IMR-90 (cell line): Measurements from ENCODE around the gene PRXL2B. TPM values are rescaled to one million over a fixed set of nuclear protein-coding genes. Genes with fewer than 3 reads are reported as not detected.

ENCODE experiments used
- ATAC-seq: fragments of 200-7000 bp; cut with Tn5 transposase; 2 replicates; pipeline ENCODE4 v1.9.1; 2020; ENCODE audit warnings: low read depth, mild to moderate bottlenecking, moderate library complexity
- BruUV-seq: library from RNA; stranded (reverse); fragments of 400-500 nt; replicated peaks from 2 replicates; lab custom pipeline; 2021; lab: Mats Ljungman, UMichigan
- CTCF ChIA-PET: fragments of 300-600 bp; formaldehyde crosslinking; extraction: SDS; loops from one replicate; lab custom pipeline; 2021; ENCODE audit warnings: antibody characterized with exemption; lab: Yijun Ruan, JAX
- POLR2A ChIA-PET: fragments of 300-600 bp; sonication (Branson Sonifier 250); formaldehyde crosslinking; loops from one replicate; lab custom pipeline; 2022; ENCODE audit warnings: antibody characterized with exemption; ENCODE audit not compliant: unreplicated experiment; lab: Charles Lee
- DNase-seq: peaks from one replicate; pipeline ENCODE4 v3.0.0; 2013
- H2AFZ ChIP-seq: replicated peaks from 2 replicates; pipeline ENCODE3; 2013; ENCODE audit warnings: low read length, mild to moderate bottlenecking; ENCODE audit not compliant: poor library complexity
- H2AK5ac ChIP-seq: 2 replicates; pipeline ENCODE4 v1.6.1; 2013; ENCODE audit warnings: low read depth, low read length, inconsistent platforms
- H2AK9ac ChIP-seq: replicated peaks from 2 replicates; pipeline ENCODE3; 2013; ENCODE audit warnings: mild to moderate bottlenecking, low read depth, low read length, moderate library complexity; ENCODE audit not compliant: poor library complexity
- H2BK120ac ChIP-seq: 2 replicates; pipeline ENCODE4 v1.6.1; 2013; ENCODE audit warnings: low read depth, low read length, inconsistent platforms
- H2BK15ac ChIP-seq: 3 replicates; pipeline ENCODE4 v1.6.1; 2013; ENCODE audit warnings: low read depth, low read length, inconsistent platforms
- H2BK20ac ChIP-seq: 2 replicates; pipeline ENCODE4 v1.6.1; 2013; ENCODE audit warnings: low read depth, mild to moderate bottlenecking, inconsistent platforms, low read length, moderate library complexity
- H2BK5ac ChIP-seq: 2 replicates; pipeline ENCODE4 v1.6.1; 2013; ENCODE audit warnings: mild to moderate bottlenecking, low read depth, low read length, inconsistent platforms; ENCODE audit not compliant: poor library complexity, severe bottlenecking
- H3K14ac ChIP-seq: replicated peaks from 2 replicates; pipeline ENCODE4 v1.6.1; 2013; ENCODE audit warnings: low read depth, low read length, inconsistent platforms
- H3K18ac ChIP-seq: 2 replicates; pipeline ENCODE4 v1.6.1; 2013; ENCODE audit warnings: low read depth, low read length, control low read depth
- H3K23ac ChIP-seq: 2 replicates; pipeline ENCODE4 v1.6.1; 2013; ENCODE audit warnings: low read depth, low read length, inconsistent platforms
- H3K27ac ChIP-seq: 2 replicates; pipeline ENCODE4 v1.5.1; 2013; ENCODE audit warnings: mild to moderate bottlenecking, control low read depth, low read length; ENCODE audit not compliant: insufficient read depth
- H3K27me3 ChIP-seq: 2 replicates; pipeline ENCODE4 v1.6.1; 2013; ENCODE audit warnings: low read length; ENCODE audit not compliant: control insufficient read depth, insufficient read depth
- H3K36me3 ChIP-seq: 2 replicates; pipeline ENCODE4 v1.6.1; 2013; ENCODE audit warnings: low read length, mixed read lengths; ENCODE audit not compliant: control insufficient read depth, insufficient read depth
- H3K4ac ChIP-seq: 2 replicates; pipeline ENCODE4 v1.6.1; 2013; ENCODE audit warnings: low read depth, low read length, inconsistent platforms
- H3K4me1 ChIP-seq: 2 replicates; pipeline ENCODE4 v1.6.1; 2013; ENCODE audit warnings: low read length, mixed read lengths; ENCODE audit not compliant: control insufficient read depth, insufficient read depth
- H3K4me2 ChIP-seq: 2 replicates; pipeline ENCODE4 v1.6.1; 2013; ENCODE audit warnings: low read depth, mild to moderate bottlenecking, control low read depth, low read length, moderate library complexity
- H3K4me3 ChIP-seq: 2 replicates; pipeline ENCODE4 v1.5.1; 2013; ENCODE audit warnings: low read depth, mild to moderate bottlenecking, control low read depth, low read length, moderate library complexity; ENCODE audit not compliant: insufficient read depth
- H3K56ac ChIP-seq: 2 replicates; pipeline ENCODE4 v1.6.1; 2013; ENCODE audit warnings: low read length, inconsistent platforms; ENCODE audit not compliant: insufficient read depth; ENCODE audit errors: extremely low read depth
- H3K79me1 ChIP-seq, 2 experiments: 2 replicates each; pipeline ENCODE4 v1.6.1; 2013; ENCODE audit warnings: low read length in 2 of 2, inconsistent platforms in 1 of 2, low read depth in 1 of 2
- H3K9ac ChIP-seq: 2 replicates; pipeline ENCODE4 v1.6.1; 2013; ENCODE audit warnings: low read depth, low read length, control low read depth
- H3K9me1 ChIP-seq: 2 replicates; pipeline ENCODE4 v1.6.1; 2013; ENCODE audit warnings: low read length, inconsistent platforms; ENCODE audit not compliant: insufficient read depth
- H3K9me3 ChIP-seq: 2 replicates; pipeline ENCODE4 v1.6.1; 2013; ENCODE audit warnings: low read length; ENCODE audit not compliant: control insufficient read depth, insufficient read depth
- H4K20me1 ChIP-seq: 2 replicates; pipeline ENCODE4 v1.6.1; 2013; ENCODE audit warnings: low read length, inconsistent platforms; ENCODE audit not compliant: insufficient read depth
- H4K5ac ChIP-seq: 2 replicates; pipeline ENCODE4 v1.6.1; 2013; ENCODE audit warnings: mild to moderate bottlenecking, low read depth, low read length, control low read depth
- H4K8ac ChIP-seq, 2 experiments: 2 replicates each; pipeline ENCODE4 v1.6.1; 2013; ENCODE audit warnings: low read depth in 2 of 2, low read length in 2 of 2, control low read depth in 1 of 2, inconsistent platforms in 1 of 2
- H4K91ac ChIP-seq: 2 replicates; pipeline ENCODE4 v1.6.1; 2013; ENCODE audit warnings: low read depth, low read length, inconsistent platforms; ENCODE audit not compliant: insufficient read depth
- BHLHE40 ChIP-seq: fragments of 150-350 bp; IDR thresholded peaks from 2 replicates; pipeline ENCODE4 v1.6.1; 2016; ENCODE audit warnings: mild to moderate bottlenecking, low read depth, low read length
- CEBPB ChIP-seq: IDR thresholded peaks from 2 replicates; pipeline ENCODE4 v1.6.1; 2012; ENCODE audit warnings: low read depth, low read length, improper control_type of control experiment
- CHD1 ChIP-seq: IDR thresholded peaks from 2 replicates; pipeline ENCODE4 v1.6.1; 2012; ENCODE audit warnings: low read depth, low read length, improper control_type of control experiment
- ELK1 ChIP-seq: fragments of 150-350 bp; IDR thresholded peaks from 2 replicates; pipeline ENCODE4 v1.6.1; 2016; ENCODE audit warnings: low read depth, mild to moderate bottlenecking, low read length, moderate library complexity, borderline replicate concordance
- FOS ChIP-seq: fragments of 150-350 bp; IDR thresholded peaks from 2 replicates; pipeline ENCODE4 v1.6.1; 2016; ENCODE audit warnings: low read depth, low read length
- MAFK ChIP-seq: IDR thresholded peaks from 2 replicates; pipeline ENCODE4 v1.6.1; 2012; ENCODE audit warnings: low read depth, low read length, improper control_type of control experiment
- MAZ ChIP-seq: IDR thresholded peaks from 2 replicates; pipeline ENCODE4 v1.6.1; 2012; ENCODE audit warnings: low read depth, mild to moderate bottlenecking, low read length, improper control_type of control experiment, moderate library complexity, borderline replicate concordance
- MXI1 ChIP-seq: IDR thresholded peaks from 2 replicates; pipeline ENCODE4 v1.6.1; 2012; ENCODE audit warnings: low read depth, mild to moderate bottlenecking, low read length, moderate library complexity, borderline replicate concordance
- NFE2L2 ChIP-seq: fragments of 150-350 bp; IDR thresholded peaks from 2 replicates; pipeline ENCODE4 v1.6.1; 2016; ENCODE audit warnings: low read depth, mild to moderate bottlenecking, low read length
- SMC3 ChIP-seq: fragments of 150-350 bp; IDR thresholded peaks from 2 replicates; pipeline ENCODE4 v1.6.1; 2016; ENCODE audit warnings: low read depth, mild to moderate bottlenecking, antibody characterized with exemption, low read length, moderate library complexity
- WGBS, 2 experiments: methylation state at CpG; one replicate each; pipeline versions ENCODE4 v1.1.5 to v1.1.7; 2013; ENCODE audit warnings: missing lambda C conversion rate in 2 of 2; ENCODE audit not compliant: insufficient read length in 1 of 2; ENCODE audit errors: extremely low coverage in 2 of 2; 5-methylcytosine and 5-hydroxymethylcytosine counted together
- dilution Hi-C: fragments of 300-500 bp; cut with HindIII; formaldehyde crosslinking; loops from one replicate; pipeline ENCODE4 v1.14.3; 2018; ENCODE audit warnings: low sequenced_read_pairs; ENCODE audit not compliant: unreplicated experiment
- in situ Hi-C: fragments of 300-500 bp; cut with MboI; formaldehyde crosslinking; loops from 3 replicates; pipeline ENCODE4 v1.14.3; 2019; ENCODE audit warnings: low sequenced_read_pairs, inconsistent platforms, mixed read lengths
- intact Hi-C: fragments of 100-400 bp; cut with micrococcal nuclease; formaldehyde crosslinking; loops from 2 replicates; pipeline ENCODE4 v1.10.0; 2022
- polyA plus RNA-seq, 3 experiments: library from polyadenylated mRNA; depleted of rRNA; stranded (reverse); fragments of >200 nt; gene quantifications; 2 replicates each; pipeline ENCODE4 v1.2.3, GENCODE V29; 2012; ENCODE audit warnings: low replicate concordance in 1 of 3
- total RNA-seq: library from RNA; depleted of rRNA; stranded (reverse); fragments of >200 nt; gene quantifications from 2 replicates; pipeline ENCODE4 v1.2.3, GENCODE V29; 2012
- TF ChIP-seq, protein P1 (sequence below): conservative IDR thresholded peaks from 2 replicates; pipeline ENCODE4 v1.5.1; 2012; ENCODE audit warnings: mild to moderate bottlenecking, low read depth, low read length, improper control_type of control experiment

PRXL2B gene
- total and polyA plus RNA-seq, 2 of the 4 experiments (the other 2 are of a cell fraction) = 10.9 to 22.3 TPM

DNA sequence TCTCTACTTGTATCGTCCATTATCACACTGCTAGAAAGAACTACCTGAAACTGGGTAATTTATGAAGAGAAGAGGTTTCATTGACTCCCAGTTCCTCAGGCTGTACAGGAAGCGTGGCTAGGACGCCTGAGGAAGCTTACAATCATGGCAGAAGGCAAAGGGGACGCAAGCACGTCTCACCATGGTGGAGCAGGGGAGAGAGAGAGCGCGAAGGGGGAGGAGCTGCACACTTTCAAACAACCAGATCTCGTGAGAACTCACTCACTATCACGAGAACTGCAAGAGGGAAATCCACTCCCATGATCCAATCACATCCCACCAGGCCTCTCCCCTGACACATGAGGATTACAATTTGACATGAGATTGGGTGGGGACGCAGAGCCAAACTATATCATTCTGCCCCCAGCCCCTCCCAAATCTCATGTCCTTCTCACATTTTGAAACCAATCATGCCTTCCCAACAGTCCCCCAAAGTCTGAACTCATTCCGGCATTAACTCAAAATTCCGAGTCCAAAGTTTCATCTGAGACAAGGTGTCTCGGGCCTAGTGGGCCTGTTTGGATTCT lies 38.2 kb downstream of the PRXL2B start:
- H3K27me3 ChIP-seq = peaks cover 14% of the 10 kb centered on the region
- no peak overlapping the region for H2BK5ac ChIP-seq
- dilution Hi-C loops (no loop called here), in situ Hi-C loops (no loop called here), intact Hi-C loops (no loop called here)
- ATAC-seq (no peak), DNase-seq (no peak)
- no peak overlapping the region for H3K27ac ChIP-seq
- no peak overlapping the region for H2AFZ ChIP-seq
- no peak overlapping the region for H3K23ac ChIP-seq
- H3K9me1 ChIP-seq = no peaks in the 10 kb centered on the region
- no peak overlapping the region for H3K14ac ChIP-seq
- CTCF ChIA-PET = no interaction called here
- H3K4me2 ChIP-seq = no peak overlapping the region
- H3K4ac ChIP-seq = no peak overlapping the region
- H3K79me1 ChIP-seq = no peaks in the 10 kb centered on the region
- H3K9me3 ChIP-seq = no peaks in the 10 kb centered on the region
- no TSS peak for BruUV-seq
- H3K36me3 ChIP-seq = no peaks in the 10 kb centered on the region
- POLR2A ChIA-PET = no interaction called here
- H3K56ac ChIP-seq = no peak overlapping the region; the same call in 1 of the 2 replicates
- TF ChIP-seq CEBPB (no peak), SMC3 (no peak), MAZ (no peak), ELK1 (no peak), CHD1 (no peak), NFE2L2 (no peak), MXI1 (no peak), BHLHE40 (no peak), FOS (no peak), MAFK (no peak)
- TF ChIP-seq, protein P1, sequence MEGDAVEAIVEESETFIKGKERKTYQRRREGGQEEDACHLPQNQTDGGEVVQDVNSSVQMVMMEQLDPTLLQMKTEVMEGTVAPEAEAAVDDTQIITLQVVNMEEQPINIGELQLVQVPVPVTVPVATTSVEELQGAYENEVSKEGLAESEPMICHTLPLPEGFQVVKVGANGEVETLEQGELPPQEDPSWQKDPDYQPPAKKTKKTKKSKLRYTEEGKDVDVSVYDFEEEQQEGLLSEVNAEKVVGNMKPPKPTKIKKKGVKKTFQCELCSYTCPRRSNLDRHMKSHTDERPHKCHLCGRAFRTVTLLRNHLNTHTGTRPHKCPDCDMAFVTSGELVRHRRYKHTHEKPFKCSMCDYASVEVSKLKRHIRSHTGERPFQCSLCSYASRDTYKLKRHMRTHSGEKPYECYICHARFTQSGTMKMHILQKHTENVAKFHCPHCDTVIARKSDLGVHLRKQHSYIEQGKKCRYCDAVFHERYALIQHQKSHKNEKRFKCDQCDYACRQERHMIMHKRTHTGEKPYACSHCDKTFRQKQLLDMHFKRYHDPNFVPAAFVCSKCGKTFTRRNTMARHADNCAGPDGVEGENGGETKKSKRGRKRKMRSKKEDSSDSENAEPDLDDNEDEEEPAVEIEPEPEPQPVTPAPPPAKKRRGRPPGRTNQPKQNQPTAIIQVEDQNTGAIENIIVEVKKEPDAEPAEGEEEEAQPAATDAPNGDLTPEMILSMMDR = no peak
- no peaks in the 10 kb centered on the region for H4K20me1 ChIP-seq
- no peak overlapping the region for H2AK5ac ChIP-seq
- H3K18ac ChIP-seq = no peak overlapping the region
- no peak overlapping the region for H4K5ac ChIP-seq
- H2BK120ac ChIP-seq = no peak overlapping the region
- H3K4me1 ChIP-seq = no peaks in the 10 kb centered on the region
- no peak overlapping the region for H4K91ac ChIP-seq
- H2AK9ac ChIP-seq = no peak overlapping the region
- no peak overlapping the region for H2BK20ac ChIP-seq
- WGBS, 2 experiments = no CpG with 5 or more reads among the region's 13 CpGs
- no peak overlapping the region for H3K4me3 ChIP-seq
- H3K9ac ChIP-seq = no peak overlapping the region
- H4K8ac ChIP-seq = no peak overlapping the region
- no peak overlapping the region for H2BK15ac ChIP-seq
